Hematopoietic multipotent progenitor cell (in vitro differentiated cells): ENCODE results near the gene LRRC3B. TPM values are rescaled to one million over a fixed set of nuclear protein-coding genes. Genes with fewer than 3 reads are reported as not detected.

Experiments used
- DNase-seq, 3 donors: peaks; one replicate each; pipeline ENCODE4 v3.0.0-alpha.2; 2011 to 2015; ENCODE audit warnings: low read depth in 2 of 3, low spot score in 2 of 3
- total RNA-seq: library from RNA; depleted of rRNA; stranded (reverse); fragments of >200 nt; gene quantifications from one replicate; pipeline ENCODE4 v1.2.3, GENCODE V29; 2012

LRRC3B gene
- total RNA-seq, 1 donor: under 0.01 TPM

- no peak for DNase-seq
Observed at GRCh38 chr3:26704736-26705135, 82.2 kb downstream of the LRRC3B start.

- no peak for DNase-seq
Observed at GRCh38 chr3:26708501-26708900, 85.9 kb downstream of the LRRC3B start.

- DNase-seq: peak in 2 of 3 donors; percentile 5 to 35
Observed at GRCh38 chr3:26712211-26713026, 89.8 kb downstream of the LRRC3B start.

- no peak for DNase-seq
Observed at GRCh38 chr3:26713091-26713490, 90.5 kb downstream of the LRRC3B start.

GRCh38 chr3:26714485-26714884 lies 91.9 kb downstream of the LRRC3B start:
- DNase-seq: no peak

- no peak for DNase-seq
Observed at GRCh38 chr3:26715431-26715830, 92.9 kb downstream of the LRRC3B start.

- no peak for DNase-seq
Observed at GRCh38 chr3:26718315-26718714, 95.7 kb downstream of the LRRC3B start.

GRCh38 chr3:26719134-26719533 lies 96.6 kb downstream of the LRRC3B start:
- no peak for DNase-seq

- DNase-seq: no peak
Observed at GRCh38 chr3:26721047-26721446, 98.5 kb downstream of the LRRC3B start.

GRCh38 chr3:26731843-26732242 lies 109.3 kb downstream of the LRRC3B start:
- DNase-seq: no peak

GRCh38 chr3:26750263-26750662 lies 127.7 kb downstream of the LRRC3B start:
- no peak for DNase-seq

GRCh38 chr3:26752466-26752865 lies 129.9 kb downstream of the LRRC3B start:
- DNase-seq: no peak

- DNase-seq: no peak
Observed at GRCh38 chr3:26753095-26753494, 130.5 kb downstream of the LRRC3B start.

- no peak for DNase-seq
Observed at GRCh38 chr3:26757978-26758377, 135.4 kb downstream of the LRRC3B start.
